CD14-positive monocyte (primary cell): Measurements from ENCODE around the gene ZNF346. TPM values are rescaled to one million over a fixed set of nuclear protein-coding genes. Genes with fewer than 3 reads are reported as not detected.

Experiments
- DNase-seq, 3 donors: peaks; one replicate each; pipeline ENCODE4 v3.0.0-alpha.2; 2011 to 2022
- H2AFZ ChIP-seq: 2 replicates; pipeline ENCODE4 v1.6.0; 2012; ENCODE audit warnings: mild to moderate bottlenecking, low read depth, low read length, inconsistent platforms; ENCODE audit not compliant: insufficient read depth, poor library complexity, severe bottlenecking
- H3K27ac ChIP-seq, 2 donors: 1 replicate in 1 of 2; 2 replicates in 1 of 2; pipeline ENCODE4 v1.5.1; 2012 to 2013; ENCODE audit warnings: low read length in 2 of 2, control low read depth in 1 of 2, inconsistent platforms in 1 of 2, low read depth in 1 of 2, mild to moderate bottlenecking in 1 of 2
- H3K27me3 ChIP-seq, 2 donors: one replicate each; pipeline versions ENCODE4 v1.6.0 to v1.6.1; 2011 to 2013; ENCODE audit warnings: low read length in 2 of 2; ENCODE audit not compliant: control insufficient read depth in 2 of 2, insufficient read depth in 2 of 2
- H3K36me3 ChIP-seq, 2 donors: replicated peaks in 1 of 2; 1 replicate in 1 of 2; 2 replicates in 1 of 2; pipeline versions ENCODE4 v1.5.1 to v1.6.1; 2012 to 2013; ENCODE audit warnings: low read length in 2 of 2, control low read depth in 1 of 2, inconsistent platforms in 1 of 2, mild to moderate bottlenecking in 1 of 2; ENCODE audit not compliant: insufficient read depth in 2 of 2, control insufficient read depth in 1 of 2
- H3K4me1 ChIP-seq, 2 donors: 1 replicate in 1 of 2; 2 replicates in 1 of 2; pipeline versions ENCODE4 v1.5.1 to v1.6.1; 2012 to 2013; ENCODE audit warnings: low read length in 2 of 2, control low read depth in 1 of 2, inconsistent platforms in 1 of 2, mild to moderate bottlenecking in 1 of 2, moderate library complexity in 1 of 2; ENCODE audit not compliant: insufficient read depth in 2 of 2, control insufficient read depth in 1 of 2
- H3K4me2 ChIP-seq: replicated peaks from 2 replicates; pipeline ENCODE3; 2012; ENCODE audit warnings: low read length, moderate library complexity, mild to moderate bottlenecking; ENCODE audit not compliant: poor library complexity, severe bottlenecking; ENCODE audit errors: extremely low read depth
- H3K4me3 ChIP-seq, 3 experiments: fragments of 200-600 bp in 1 of 3; sonication (generic) in 1 of 3; replicated peaks in 1 of 3; 1 replicate in 2 of 3; 2 replicates in 1 of 3; pipeline ENCODE4 v1.5.1; 2011 to 2013; ENCODE audit warnings: low read length in 3 of 3, mild to moderate bottlenecking in 3 of 3, control low read depth in 2 of 3, low read depth in 2 of 3, inconsistent platforms in 1 of 3, moderate library complexity in 1 of 3
- H3K79me2 ChIP-seq: 2 replicates; pipeline ENCODE4 v1.6.0; 2012; ENCODE audit warnings: mild to moderate bottlenecking, control low read depth, inconsistent platforms, low read length, moderate library complexity; ENCODE audit not compliant: insufficient read depth
- H3K9ac ChIP-seq: 2 replicates; pipeline ENCODE4 v1.6.0; 2017; ENCODE audit warnings: low read length, mild to moderate bottlenecking; ENCODE audit not compliant: insufficient read depth, poor library complexity, severe bottlenecking
- H3K9me3 ChIP-seq, 2 donors: replicated peaks in 1 of 2; 1 replicate in 1 of 2; 2 replicates in 1 of 2; pipeline versions ENCODE4 v1.5.1 to v1.6.1; 2012 to 2013; ENCODE audit warnings: low read length in 2 of 2, control low read depth in 1 of 2; ENCODE audit not compliant: control insufficient read depth in 1 of 2, insufficient read depth in 1 of 2
- H4K20me1 ChIP-seq: 2 replicates; pipeline ENCODE4 v1.6.0; 2012; ENCODE audit warnings: mild to moderate bottlenecking, low read length, control low read depth, moderate library complexity; ENCODE audit not compliant: insufficient read depth
- H3K27ac Mint-ChIP-seq, 7 donors: one replicate each; pipeline ENCODE4 v1.8.0; 2020; ENCODE audit warnings: mild to moderate bottlenecking in 7 of 7, mixed read lengths in 7 of 7, moderate library complexity in 6 of 7, inconsistent platforms in 2 of 7
- H3K27me3 Mint-ChIP-seq, 3 donors: one replicate each; pipeline ENCODE4 v1.8.0; 2021 to 2022; ENCODE audit warnings: low read depth in 3 of 3, mild to moderate bottlenecking in 3 of 3, mixed read lengths in 3 of 3, moderate library complexity in 3 of 3, inconsistent platforms in 1 of 3
- H3K36me3 Mint-ChIP-seq, 2 donors: one replicate each; pipeline ENCODE4 v1.8.0; 2020; ENCODE audit warnings: mixed read lengths in 2 of 2, inconsistent platforms in 1 of 2, mild to moderate bottlenecking in 1 of 2
- H3K4me1 Mint-ChIP-seq: one replicate; pipeline ENCODE4 v1.8.0; 2020; ENCODE audit warnings: mild to moderate bottlenecking, mixed read lengths
- H3K4me3 Mint-ChIP-seq, 2 donors: one replicate each; pipeline ENCODE4 v1.8.0; 2020; ENCODE audit warnings: mild to moderate bottlenecking in 2 of 2, mixed read lengths in 2 of 2, moderate library complexity in 1 of 2
- H3K9me3 Mint-ChIP-seq, 7 donors: one replicate each; pipeline ENCODE4 v1.8.0; 2020 to 2022; ENCODE audit warnings: mixed read lengths in 7 of 7, mild to moderate bottlenecking in 6 of 7, moderate library complexity in 6 of 7, inconsistent platforms in 2 of 7
- WGBS: methylation state at CpG from one replicate; pipeline ENCODE4 v1.1.5; 2013; ENCODE audit warnings: missing lambda C conversion rate; ENCODE audit not compliant: insufficient coverage; 5-methylcytosine and 5-hydroxymethylcytosine counted together
- intact Hi-C, 2 donors: fragments of 100-400 bp; cut with micrococcal nuclease; formaldehyde crosslinking; loops; one replicate each; pipeline versions ENCODE4 v1.15.0 to v1.15.1; 2023
- polyA plus RNA-seq, 3 donors: library from polyadenylated mRNA; depleted of rRNA in 1 of 3; unstranded in 2 of 3; stranded (reverse) in 1 of 3; fragments of 300-500 nt in 2 of 3; fragments of >200 nt in 1 of 3; fragmentation: Illumina TruSeq in 2 of 3; gene quantifications; 1 replicate in 2 of 3; 2 replicates in 1 of 3; pipeline ENCODE4 v1.2.3, GENCODE V29; 2012 to 2021
- TF ChIP-seq, protein P1 (sequence below): fragments of 200-600 bp; IDR thresholded peaks from one replicate; pipeline ENCODE4 v1.8.0; 2022; ENCODE audit warnings: antibody characterized with exemption, mild to moderate bottlenecking

The ZNF346 gene
- polyA plus RNA-seq, 3 donors = 6.0 to 9.6 (median 6.4) TPM

DNA sequence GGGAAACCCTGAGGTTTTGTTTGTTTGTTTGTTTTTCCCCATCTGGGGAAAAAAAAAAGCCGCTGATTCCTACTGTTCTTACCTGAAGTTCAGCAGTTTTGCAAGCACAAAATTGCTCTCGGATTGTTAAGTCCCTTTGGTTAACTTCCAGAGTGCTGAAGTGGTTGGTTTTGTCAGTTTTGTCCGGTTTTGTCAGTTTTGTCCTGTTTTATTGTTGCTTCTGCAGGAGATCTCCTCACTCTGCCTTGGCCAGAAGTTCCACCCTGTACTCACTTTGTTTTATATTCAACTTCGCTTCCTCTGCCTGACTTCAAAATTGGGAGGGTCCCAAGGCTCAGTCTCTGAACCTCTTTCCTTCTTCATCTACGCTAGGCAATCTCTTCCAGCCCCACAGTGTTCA, 14.4 kb downstream of the ZNF346 start:
- Histone ChIP-seq H4K20me1 (peaks cover 21% of the 10 kb centered on the region), H3K4me2 (no peak overlapping the region), H3K4me1 (no peaks in the 10 kb centered on the region), H2AFZ (no peak overlapping the region), H3K27ac (no peak overlapping the region), H3K36me3 (peaks cover 11 to 37% of the 10 kb centered on the region in 2 donors), H3K79me2 (peaks cover 31% of the 10 kb centered on the region), H3K9ac (no peak overlapping the region), H3K27me3 (no peaks in the 10 kb centered on the region), H3K4me3 (no peak overlapping the region), H3K9me3 (no peaks in the 10 kb centered on the region)
- WGBS = 100% methylated on average over 5 of the region's 5 CpGs
- no peaks in the 10 kb centered on the region for H3K27me3 Mint-ChIP-seq
- peaks cover 4% of the 10 kb centered on the region for H3K4me1 Mint-ChIP-seq
- H3K9me3 Mint-ChIP-seq = peaks cover 0 to 2% (median 0%) of the 10 kb centered on the region in 7 donors
- peaks cover 31 to 44% of the 10 kb centered on the region in 2 donors for H3K36me3 Mint-ChIP-seq
- intact Hi-C loops = no loop called here
- TF ChIP-seq, protein P1, sequence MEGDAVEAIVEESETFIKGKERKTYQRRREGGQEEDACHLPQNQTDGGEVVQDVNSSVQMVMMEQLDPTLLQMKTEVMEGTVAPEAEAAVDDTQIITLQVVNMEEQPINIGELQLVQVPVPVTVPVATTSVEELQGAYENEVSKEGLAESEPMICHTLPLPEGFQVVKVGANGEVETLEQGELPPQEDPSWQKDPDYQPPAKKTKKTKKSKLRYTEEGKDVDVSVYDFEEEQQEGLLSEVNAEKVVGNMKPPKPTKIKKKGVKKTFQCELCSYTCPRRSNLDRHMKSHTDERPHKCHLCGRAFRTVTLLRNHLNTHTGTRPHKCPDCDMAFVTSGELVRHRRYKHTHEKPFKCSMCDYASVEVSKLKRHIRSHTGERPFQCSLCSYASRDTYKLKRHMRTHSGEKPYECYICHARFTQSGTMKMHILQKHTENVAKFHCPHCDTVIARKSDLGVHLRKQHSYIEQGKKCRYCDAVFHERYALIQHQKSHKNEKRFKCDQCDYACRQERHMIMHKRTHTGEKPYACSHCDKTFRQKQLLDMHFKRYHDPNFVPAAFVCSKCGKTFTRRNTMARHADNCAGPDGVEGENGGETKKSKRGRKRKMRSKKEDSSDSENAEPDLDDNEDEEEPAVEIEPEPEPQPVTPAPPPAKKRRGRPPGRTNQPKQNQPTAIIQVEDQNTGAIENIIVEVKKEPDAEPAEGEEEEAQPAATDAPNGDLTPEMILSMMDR = no peak
- no peak for DNase-seq
- no peak overlapping the region for H3K4me3 Mint-ChIP-seq
- H3K27ac Mint-ChIP-seq = no peak overlapping the region

DNA sequence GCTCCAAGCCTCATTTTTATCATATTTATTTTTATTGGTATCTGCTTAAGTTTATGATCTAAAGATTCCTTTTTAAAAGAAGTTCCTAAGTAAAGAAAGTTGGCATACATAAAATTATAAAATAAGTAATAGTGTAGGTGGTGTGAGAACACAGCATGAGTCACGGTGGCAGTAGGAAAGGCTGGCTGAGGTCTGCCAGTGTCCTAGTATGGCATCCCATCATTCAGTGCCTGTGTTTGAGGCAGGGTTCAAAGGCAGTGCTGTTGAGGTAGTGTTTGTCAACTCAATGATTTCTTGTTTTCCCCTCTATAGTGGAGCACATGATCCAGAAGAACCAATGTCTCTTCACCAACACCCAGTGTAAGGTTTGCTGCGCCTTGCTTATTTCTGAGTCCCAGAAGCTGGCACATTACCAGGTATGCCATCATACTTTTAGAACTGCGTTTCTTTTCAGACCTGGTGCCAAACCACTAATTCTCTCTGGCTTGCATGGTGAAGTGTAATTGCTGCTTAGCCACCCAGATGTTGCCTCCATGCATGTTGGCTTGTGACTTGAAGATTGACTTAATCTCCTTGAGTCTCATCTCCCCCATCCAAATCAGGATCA, 18.4 kb downstream of the ZNF346 start:
- Histone ChIP-seq H3K9ac (no peak overlapping the region), H3K27ac (no peak overlapping the region), H3K79me2 (peaks cover 16% of the 10 kb centered on the region), H3K4me3 (no peak overlapping the region), H3K4me2 (no peak overlapping the region), H3K27me3 (no peaks in the 10 kb centered on the region), H3K9me3 (no peaks in the 10 kb centered on the region), H3K36me3 (peaks cover 40 to 73% of the 10 kb centered on the region in 2 donors), H4K20me1 (peaks cover 18% of the 10 kb centered on the region), H3K4me1 (no peaks in the 10 kb centered on the region), H2AFZ (no peak overlapping the region)
- Mint-ChIP-seq H3K27me3 (no peaks in the 10 kb centered on the region), H3K27ac (no peak overlapping the region), H3K36me3 (peaks cover 53 to 55% of the 10 kb centered on the region in 2 donors), H3K9me3 (peaks cover 0 to 2% (median 0%) of the 10 kb centered on the region in 7 donors), H3K4me3 (no peak overlapping the region), H3K4me1 (peaks cover 3% of the 10 kb centered on the region)
- intact Hi-C loops = no loop called here
- TF ChIP-seq, protein P1 = no peak
- 92% methylated on average over 2 of the region's 3 CpGs for WGBS
- DNase-seq = no peak
